NCI-H1436 (cell line): ENCODE data around the gene ZNF496.

Experiments used
- DNase-seq: peaks from one replicate; lab custom pipeline; 2025; lab: John Stamatoyannopoulos, UW

Gene ZNF496

GRCh38 chr1:247328311-247328710, 3.4 kb downstream of the ZNF496 start:
- DNase-seq, result no peak

- DNase-seq, result no peak
Measured at GRCh38 chr1:247326411-247327130, 5.1 kb downstream of the ZNF496 start.

- no peak for DNase-seq
Measured at GRCh38 chr1:247324923-247325322, 6.7 kb downstream of the ZNF496 start.

GRCh38 chr1:247324204-247324787, 7.4 kb downstream of the ZNF496 start:
- DNase-seq, result no peak

- DNase-seq, result no peak
Measured at GRCh38 chr1:247322849-247323586, 8.6 kb downstream of the ZNF496 start.

- no peak for DNase-seq
Measured at GRCh38 chr1:247322442-247322841, 9.2 kb downstream of the ZNF496 start.

- DNase-seq, result no peak
Measured at GRCh38 chr1:247317702-247318101, 14.0 kb downstream of the ZNF496 start.

GRCh38 chr1:247316590-247317197, 15.0 kb downstream of the ZNF496 start:
- no peak for DNase-seq

- DNase-seq, result no peak
Measured at GRCh38 chr1:247304031-247304430, 27.6 kb downstream of the ZNF496 start.

- no peak for DNase-seq
Measured at GRCh38 chr1:247303216-247303615, 28.5 kb downstream of the ZNF496 start.

- DNase-seq, result no peak
Measured at GRCh38 chr1:247301176-247301540, 30.5 kb downstream of the ZNF496 start.

GRCh38 chr1:247300491-247301175, 31.0 kb downstream of the ZNF496 start:
- DNase-seq, result no peak

GRCh38 chr1:247299723-247300381, 31.8 kb downstream of the ZNF496 start:
- no peak for DNase-seq

GRCh38 chr1:247298701-247299100, 33.0 kb downstream of the ZNF496 start:
- DNase-seq, result no peak

- DNase-seq, result no peak
Measured at GRCh38 chr1:247298124-247298481, 33.6 kb downstream of the ZNF496 start.

GRCh38 chr1:247297263-247298123, 34.2 kb downstream of the ZNF496 start:
- no peak for DNase-seq

- no peak for DNase-seq
Measured at GRCh38 chr1:247296599-247297180, 35.0 kb downstream of the ZNF496 start.

- no peak for DNase-seq
Measured at GRCh38 chr1:247295746-247296145, 35.9 kb downstream of the ZNF496 start.

GRCh38 chr1:247295274-247295684, 36.4 kb downstream of the ZNF496 start:
- no peak for DNase-seq

- no peak for DNase-seq
Measured at GRCh38 chr1:247294282-247294681, 37.4 kb downstream of the ZNF496 start.
